DMS53 treated with DMSO at 0.1 percent for 48 hours (cell line): Measurements from ENCODE around the gene HEXD.

Source experiments
- DNase-seq: peaks from one replicate; lab custom pipeline; 2025; ENCODE audit not compliant: unreplicated experiment; lab: John Stamatoyannopoulos, UW

The HEXD gene

DNA sequence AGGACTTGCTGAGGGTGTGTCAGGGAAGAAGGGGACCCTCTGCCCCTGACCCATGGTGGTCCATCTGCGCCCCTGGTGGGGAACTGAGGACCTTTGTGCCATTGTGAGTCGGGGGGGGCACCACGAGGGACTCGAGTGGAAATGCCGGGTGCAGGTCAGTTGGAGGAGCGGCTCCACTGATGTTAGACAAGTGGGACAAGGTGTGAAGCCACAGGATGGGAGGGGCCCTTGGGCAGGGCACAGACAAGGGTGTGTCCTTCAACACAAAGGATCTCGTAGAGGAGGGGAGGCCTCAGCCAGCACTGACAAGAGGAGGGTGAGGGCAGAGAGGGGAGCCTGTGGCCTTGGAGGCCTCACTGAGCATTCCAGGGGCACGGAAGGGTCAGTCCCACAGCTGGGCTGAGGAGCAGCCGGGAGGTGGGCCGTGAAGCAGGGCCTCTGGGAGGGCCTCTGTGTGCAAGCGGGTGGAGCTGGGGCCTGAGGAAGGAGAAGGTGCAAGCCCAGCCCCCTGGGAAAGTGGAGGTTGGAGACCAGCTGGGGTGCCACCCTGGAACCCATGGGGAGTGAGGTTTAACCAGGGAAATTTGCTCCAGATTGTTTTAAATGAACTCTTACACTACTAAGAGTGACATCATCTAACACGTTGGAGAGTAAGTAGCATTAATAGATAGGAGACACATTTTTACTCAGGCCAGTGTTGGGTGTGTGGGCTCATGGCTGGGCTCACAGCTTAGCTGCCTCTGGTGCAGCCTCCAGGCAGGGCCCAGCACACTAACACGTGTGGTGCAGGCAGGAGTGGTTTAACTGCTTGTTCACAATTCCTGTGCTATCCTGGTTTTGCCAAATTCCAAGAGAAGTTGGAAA lies 68.3 kb downstream of the HEXD start:
- DNase-seq = no peak

DNA sequence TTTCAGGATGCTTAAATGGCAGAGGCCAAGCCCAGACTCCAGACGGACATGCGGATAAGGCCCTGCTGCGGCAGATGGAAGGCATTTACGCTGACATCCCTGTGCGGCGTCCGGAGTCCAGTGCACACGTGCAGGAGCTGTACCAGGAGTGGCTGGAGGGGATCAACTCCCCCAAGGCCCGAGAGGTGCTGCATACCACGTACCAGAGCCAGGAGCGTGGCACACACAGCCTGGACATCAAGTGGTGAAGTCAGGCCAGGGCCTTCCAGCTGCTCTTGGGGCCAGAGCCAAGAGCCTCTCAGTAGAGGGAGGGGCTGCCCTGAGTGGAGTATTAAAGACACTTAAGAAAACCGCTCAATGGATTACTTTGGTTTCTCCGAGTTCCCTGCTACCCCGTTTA lies 69.8 kb downstream of the HEXD start:
- DNase-seq = no peak

DNA sequence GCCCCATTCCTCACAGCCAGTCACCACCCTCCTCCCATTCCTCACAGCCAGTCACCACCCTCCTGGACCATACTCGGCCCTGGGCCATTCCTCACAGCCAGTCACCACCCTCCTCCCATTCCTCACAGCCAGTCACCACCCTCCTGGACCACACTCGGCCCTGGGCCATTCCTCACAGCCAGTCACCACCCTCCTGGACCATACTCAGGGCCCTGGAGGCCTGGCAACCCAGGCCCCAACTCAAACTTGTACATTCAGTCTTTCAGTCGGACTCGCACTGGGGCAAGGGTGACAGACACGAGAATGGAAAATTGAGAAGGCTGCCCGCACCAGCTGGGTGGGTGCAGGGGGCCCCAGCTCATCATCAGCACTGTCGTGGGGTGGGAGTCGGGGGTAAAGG lies 71.0 kb downstream of the HEXD start:
- no peak for DNase-seq

DNA sequence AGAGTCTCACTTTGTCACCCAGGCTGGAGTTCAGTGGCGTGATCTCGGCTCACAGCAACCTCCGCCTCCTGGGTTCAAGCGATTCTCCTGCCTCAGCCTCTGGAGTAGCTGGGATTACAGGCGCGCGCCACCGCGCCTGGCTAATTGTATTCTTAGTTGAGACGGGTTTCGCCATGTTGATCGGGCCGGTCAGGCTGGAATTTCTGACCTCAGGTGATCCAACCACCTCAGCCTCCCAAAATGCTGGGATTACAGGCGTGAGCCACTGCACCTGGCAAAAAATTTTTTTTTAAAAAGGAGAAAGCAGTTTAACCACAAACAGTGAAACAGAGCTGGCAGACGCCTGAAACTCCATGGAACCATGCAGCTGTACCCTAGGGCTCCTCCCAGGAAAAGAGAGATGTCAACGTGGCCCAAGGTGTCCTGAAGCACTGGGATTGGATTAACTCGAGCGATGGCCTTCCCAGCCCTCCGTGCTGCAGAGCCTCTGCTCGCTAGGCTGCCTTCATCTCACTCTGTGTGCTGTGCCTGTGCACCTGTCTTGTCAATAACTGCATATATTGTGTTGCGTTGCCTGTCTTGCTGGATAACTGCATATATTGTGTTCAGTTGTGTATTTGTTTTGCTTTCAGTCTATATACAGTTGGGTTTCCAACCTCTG lies 71.8 kb downstream of the HEXD start:
- DNase-seq = peak; percentile 88

DNA sequence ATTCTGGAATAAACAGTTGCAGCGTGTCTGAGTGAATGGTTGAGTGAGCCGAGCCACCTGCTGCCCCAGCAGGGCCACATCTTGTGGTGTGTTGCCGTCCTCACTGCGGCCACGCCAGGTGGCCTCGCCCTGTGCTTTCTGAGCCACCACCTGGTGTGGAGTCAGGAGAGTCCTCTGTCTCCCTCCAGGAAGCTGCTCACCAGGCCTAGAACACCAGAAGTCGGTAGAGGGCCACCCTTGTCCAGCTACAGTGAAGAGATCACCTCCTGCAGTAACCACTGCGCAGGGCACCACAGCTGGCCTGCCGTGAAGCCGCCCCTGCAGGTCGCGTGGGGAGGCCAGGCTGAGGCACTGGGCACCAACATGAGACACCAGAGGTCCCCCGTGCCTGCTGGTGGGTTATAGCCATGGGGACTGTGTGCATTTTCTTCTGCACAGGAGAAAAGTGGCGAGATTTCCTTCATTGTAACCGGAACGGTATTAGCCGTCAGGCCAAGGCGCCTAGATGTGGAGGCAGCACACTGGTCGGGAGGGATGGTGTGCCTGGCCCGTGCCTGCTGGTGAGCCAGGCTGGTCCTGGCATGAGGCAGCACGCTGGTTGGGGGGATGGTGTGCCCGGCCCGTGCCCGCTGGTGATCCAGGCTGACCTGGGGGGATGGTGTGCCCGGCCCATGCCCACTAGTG lies 72.5 kb downstream of the HEXD start:
- peak; percentile 88 for DNase-seq

DNA sequence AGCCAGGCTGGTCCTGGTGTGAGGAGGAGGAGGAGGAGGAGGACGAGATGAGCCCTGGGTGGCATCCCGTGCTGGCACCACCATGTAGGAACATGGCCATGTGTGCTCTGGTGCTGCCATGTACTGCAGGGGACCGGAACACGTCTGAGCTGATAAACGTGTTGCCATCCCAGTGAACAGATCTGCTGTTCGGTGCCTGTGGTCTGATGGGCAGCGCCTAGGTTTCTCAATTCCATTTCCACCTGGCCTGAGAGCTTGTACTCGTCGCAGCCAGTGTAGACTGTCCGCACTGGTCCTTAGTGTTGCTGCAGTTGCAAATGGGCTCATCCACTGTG lies 73.0 kb downstream of the HEXD start:
- DNase-seq = no peak

DNA sequence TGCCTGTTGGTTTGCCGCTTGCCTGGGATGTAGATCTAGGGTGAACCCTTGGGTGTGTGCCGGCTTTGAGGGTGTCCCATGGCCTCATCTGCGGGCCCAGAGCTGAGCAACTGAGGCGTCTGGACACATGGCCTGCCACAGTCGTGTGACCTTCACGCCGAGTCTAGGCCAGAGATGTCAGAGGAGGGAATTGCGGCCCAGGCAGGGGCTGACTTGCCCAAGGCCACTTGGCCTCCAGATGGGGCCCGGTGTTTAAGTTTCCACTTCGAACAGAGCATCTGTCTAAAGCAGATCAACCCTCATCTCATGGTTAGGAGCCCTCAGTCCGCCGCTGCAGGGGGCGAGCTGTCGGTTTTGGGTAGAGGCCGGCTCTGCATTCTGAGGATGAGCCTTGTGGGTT lies 73.4 kb downstream of the HEXD start:
- no peak for DNase-seq
